GM23338 (cell line): ENCODE data around the gene PTPN6. TPM values are rescaled to one million over a fixed set of nuclear protein-coding genes. Genes with fewer than 3 reads are reported as not detected.

Experiments
- ATAC-seq: fragments of 200-7000 bp; cut with Tn5 transposase; 3 replicates; pipeline ENCODE4 v1.9.1; 2020
- DNase-seq: peaks from one replicate; pipeline ENCODE4 v3.0.0-alpha.2; 2015; ENCODE audit warnings: low spot score
- H2AFZ ChIP-seq: fragments of 200-600 bp; sonication (generic); 2 replicates; pipeline ENCODE4 v1.8.0; 2016; ENCODE audit warnings: antibody characterized with exemption, mild to moderate bottlenecking, moderate library complexity
- H3F3A ChIP-seq: fragments of 200-600 bp; sonication (generic); replicated peaks from 2 replicates; pipeline ENCODE4 v1.8.0; 2017; ENCODE audit warnings: antibody characterized with exemption, mixed run types, low read depth
- H3K27ac ChIP-seq: fragments of 200-600 bp; sonication (generic); 2 replicates; pipeline ENCODE4 v1.6.1; 2016; ENCODE audit warnings: low read depth
- H3K27me3 ChIP-seq: fragments of 200-600 bp; sonication (generic); 2 replicates; pipeline ENCODE4 v1.8.0; 2016; ENCODE audit warnings: mild to moderate bottlenecking, mixed run types, moderate library complexity; ENCODE audit not compliant: insufficient read depth
- H3K36me3 ChIP-seq: fragments of 200-600 bp; sonication (generic); 2 replicates; pipeline ENCODE4 v1.8.0; 2016; ENCODE audit warnings: mild to moderate bottlenecking; ENCODE audit not compliant: insufficient read depth
- H3K4me1 ChIP-seq: fragments of 200-600 bp; sonication (generic); 2 replicates; pipeline ENCODE4 v1.8.0; 2016; ENCODE audit warnings: mild to moderate bottlenecking, moderate library complexity; ENCODE audit not compliant: insufficient read depth
- H3K4me2 ChIP-seq: fragments of 200-600 bp; sonication (generic); 2 replicates; pipeline ENCODE4 v1.7.1; 2017; ENCODE audit warnings: mixed run types
- H3K4me3 ChIP-seq: fragments of 200-600 bp; sonication (generic); 2 replicates; pipeline ENCODE4 v1.6.1; 2016; ENCODE audit warnings: mixed run types
- H3K79me2 ChIP-seq: fragments of 200-600 bp; sonication (generic); replicated peaks from 2 replicates; pipeline ENCODE4 v1.8.0; 2017; ENCODE audit warnings: mild to moderate bottlenecking; ENCODE audit not compliant: insufficient read depth
- H3K9me2 ChIP-seq: fragments of 200-600 bp; sonication (generic); 2 replicates; pipeline ENCODE4 v1.8.0; 2017; ENCODE audit not compliant: insufficient read depth
- H4K20me1 ChIP-seq: fragments of 200-600 bp; sonication (generic); replicated peaks from 2 replicates; pipeline ENCODE4 v1.8.0; 2017; ENCODE audit warnings: mild to moderate bottlenecking; ENCODE audit not compliant: insufficient read depth
- H3K27ac Mint-ChIP-seq: 2 replicates; pipeline ENCODE4 v1.8.0; 2020; ENCODE audit warnings: inconsistent platforms, mild to moderate bottlenecking, moderate library complexity, mixed read lengths
- H3K27me3 Mint-ChIP-seq: 3 replicates; pipeline ENCODE4 v1.8.0; 2022; ENCODE audit warnings: low read depth, mild to moderate bottlenecking, moderate library complexity, mixed read lengths, inconsistent platforms; ENCODE audit not compliant: insufficient read depth, poor library complexity
- H3K36me3 Mint-ChIP-seq: 3 replicates; pipeline ENCODE4 v1.8.0; 2021; ENCODE audit warnings: low read depth, mild to moderate bottlenecking, inconsistent platforms, moderate library complexity, mixed read lengths
- H3K4me1 Mint-ChIP-seq: 3 replicates; pipeline ENCODE4 v1.8.0; 2020; ENCODE audit warnings: mild to moderate bottlenecking, inconsistent platforms, mixed read lengths
- H3K4me3 Mint-ChIP-seq: 3 replicates; pipeline ENCODE4 v1.8.0; 2021; ENCODE audit warnings: moderate library complexity, mild to moderate bottlenecking, inconsistent platforms, mixed read lengths
- H3K9me3 Mint-ChIP-seq: 3 replicates; pipeline ENCODE4 v1.8.0; 2020; ENCODE audit warnings: moderate library complexity, mild to moderate bottlenecking, inconsistent platforms, mixed read lengths
- CREB1 ChIP-seq: fragments of 250-450 bp; sonication (Bioruptor Pico); IDR thresholded peaks from 2 replicates; pipeline ENCODE4 v1.5.0; 2020; ENCODE audit warnings: low read depth, mild to moderate bottlenecking, moderate library complexity
- EZH2 ChIP-seq: fragments of 200-600 bp; sonication (generic); IDR thresholded peaks from one replicate; pipeline ENCODE4 v1.8.0; 2017; ENCODE audit warnings: antibody characterized with exemption, mild to moderate bottlenecking, low read depth; ENCODE audit not compliant: unreplicated experiment
- EZH2phosphoT487 ChIP-seq: fragments of 200-600 bp; sonication (generic); IDR thresholded peaks from one replicate; pipeline ENCODE4 v1.8.1; 2018; ENCODE audit warnings: antibody characterized with exemption; ENCODE audit not compliant: unreplicated experiment
- JUNB ChIP-seq: IDR thresholded peaks from one replicate; pipeline ENCODE4 v1.6.1; 2016; ENCODE audit warnings: antibody characterized with exemption; ENCODE audit not compliant: unreplicated experiment
- NANOG ChIP-seq: IDR thresholded peaks from 2 replicates; pipeline ENCODE4 v1.6.1; 2016; ENCODE audit warnings: antibody characterized with exemption, borderline replicate concordance
- POLR2AphosphoS5 ChIP-seq: IDR thresholded peaks from 2 replicates; pipeline ENCODE4 v1.6.1; 2016; ENCODE audit warnings: antibody characterized with exemption, low read depth
- STAT1 ChIP-seq: IDR thresholded peaks from one replicate; pipeline ENCODE4 v1.6.1; 2016; ENCODE audit warnings: antibody characterized with exemption; ENCODE audit not compliant: unreplicated experiment
- ZNF114 ChIP-seq: fragments of 250-450 bp; sonication (Bioruptor Pico); IDR thresholded peaks from 2 replicates; pipeline ENCODE4 v1.5.0; 2020; ENCODE audit warnings: mild to moderate bottlenecking, moderate library complexity
- ZNF331 ChIP-seq: fragments of 250-450 bp; sonication (Bioruptor Pico); IDR thresholded peaks from 2 replicates; pipeline ENCODE4 v1.5.0; 2020; ENCODE audit warnings: low read depth, mild to moderate bottlenecking, moderate library complexity
- polyA plus RNA-seq: library from polyadenylated mRNA; unstranded; fragments of >200 nt; fragmentation: Nextera tagmentation; extraction: Ambion mirVana; gene quantifications from 2 replicates; pipeline ENCODE4 v1.2.1, GENCODE V29; 2016
- total RNA-seq: library from RNA; depleted of rRNA; stranded (reverse); fragments of >200 nt; shearing (Covaris generic); gene quantifications from 2 replicates; pipeline ENCODE4 v1.2.3, GENCODE V29; 2014
- TF ChIP-seq, protein P1 (sequence below): fragments of 250-450 bp; sonication (Bioruptor Pico); IDR thresholded peaks from 2 replicates; pipeline ENCODE4 v1.5.0; 2020; ENCODE audit warnings: mild to moderate bottlenecking, moderate library complexity
- TF ChIP-seq, protein P2 (sequence below), 2 experiments: fragments of 200-600 bp in 1 of 2; sonication (generic) in 1 of 2; conservative IDR thresholded peaks; 2 replicates each; pipeline versions ENCODE4 v1.5.1 to v1.6.1; 2016 to 2017; ENCODE audit warnings: antibody characterized with exemption in 2 of 2, low read depth in 2 of 2, mild to moderate bottlenecking in 2 of 2, moderate library complexity in 1 of 2
- TF ChIP-seq, protein P3 (sequence below): IDR thresholded peaks from 2 replicates; pipeline ENCODE4 v1.6.1; 2016; ENCODE audit warnings: antibody characterized with exemption
- TF ChIP-seq, protein P4 (sequence below): IDR thresholded peaks from one replicate; pipeline ENCODE4 v1.6.1; 2018; ENCODE audit warnings: antibody characterized with exemption; ENCODE audit not compliant: unreplicated experiment

PTPN6 gene
- total and polyA plus RNA-seq, 2 experiments from 2014 or later, result 25.3 to 35.4 TPM

DNA sequence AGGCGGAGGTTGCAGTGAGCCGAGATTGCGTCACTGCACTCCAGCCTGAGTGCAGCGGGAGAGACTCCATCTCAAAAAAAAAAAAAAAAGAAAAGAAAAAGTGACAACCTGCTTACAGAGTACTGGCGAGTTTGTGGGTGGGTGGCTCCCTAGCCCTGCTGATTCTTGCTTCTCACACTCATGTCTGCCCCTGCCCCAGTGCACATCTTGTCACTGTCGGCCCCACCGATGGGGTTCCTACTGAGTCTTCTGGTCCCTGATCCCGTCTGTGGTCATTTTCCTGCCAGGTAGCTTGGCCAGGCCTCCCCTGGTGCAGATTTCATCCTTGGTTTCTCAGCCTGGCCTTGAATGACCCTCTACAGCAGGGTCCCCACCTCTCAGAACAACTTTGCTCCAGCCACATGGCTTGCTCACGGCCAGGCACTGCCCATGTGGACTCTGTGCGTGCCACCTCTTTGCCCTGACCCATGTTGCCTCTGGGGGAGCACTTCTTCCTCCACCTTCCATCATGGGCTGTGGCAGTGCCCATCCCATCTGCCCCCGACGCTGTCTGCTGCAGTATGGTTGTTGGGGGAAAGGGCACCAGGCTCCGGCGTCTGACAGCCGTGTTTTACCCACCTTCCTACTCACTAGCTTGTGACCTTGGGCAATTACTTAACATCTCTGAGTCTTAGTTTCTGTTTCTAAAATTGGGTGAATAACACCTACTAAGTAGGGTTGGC lies 2.1 kb upstream of the PTPN6 start:
- Mint-ChIP-seq H3K9me3 (peaks cover 2% of the 10 kb centered on the region; the same call in 2 of the 3 replicates), H3K36me3 (no peaks in the 10 kb centered on the region), H3K27me3 (peaks cover 40% of the 10 kb centered on the region), H3K4me1 (peaks cover 49% of the 10 kb centered on the region), H3K4me3 (peak overlapping the region; percentile 17; the same call in 1 of the 3 replicates), H3K27ac (no peak overlapping the region)
- Histone ChIP-seq H3K4me3 (no peak overlapping the region), H3K27me3 (no peaks in the 10 kb centered on the region), H3K79me2 (0 out of 2 replicates have a peak, but pooled peaks cover 5% of the 10 kb centered on the region), H3K4me1 (peaks cover 30% of the 10 kb centered on the region), H4K20me1 (no peaks in the 10 kb centered on the region), H3K4me2 (no peak overlapping the region), H3K36me3 (no peaks in the 10 kb centered on the region), H2AFZ (no peak overlapping the region), H3K9me2 (no peaks in the 10 kb centered on the region), H3K27ac (no peak overlapping the region), H3F3A (peaks cover 20% of the 10 kb centered on the region)
- no peak for TF ChIP-seq NANOG
- TF ChIP-seq, protein P1, sequence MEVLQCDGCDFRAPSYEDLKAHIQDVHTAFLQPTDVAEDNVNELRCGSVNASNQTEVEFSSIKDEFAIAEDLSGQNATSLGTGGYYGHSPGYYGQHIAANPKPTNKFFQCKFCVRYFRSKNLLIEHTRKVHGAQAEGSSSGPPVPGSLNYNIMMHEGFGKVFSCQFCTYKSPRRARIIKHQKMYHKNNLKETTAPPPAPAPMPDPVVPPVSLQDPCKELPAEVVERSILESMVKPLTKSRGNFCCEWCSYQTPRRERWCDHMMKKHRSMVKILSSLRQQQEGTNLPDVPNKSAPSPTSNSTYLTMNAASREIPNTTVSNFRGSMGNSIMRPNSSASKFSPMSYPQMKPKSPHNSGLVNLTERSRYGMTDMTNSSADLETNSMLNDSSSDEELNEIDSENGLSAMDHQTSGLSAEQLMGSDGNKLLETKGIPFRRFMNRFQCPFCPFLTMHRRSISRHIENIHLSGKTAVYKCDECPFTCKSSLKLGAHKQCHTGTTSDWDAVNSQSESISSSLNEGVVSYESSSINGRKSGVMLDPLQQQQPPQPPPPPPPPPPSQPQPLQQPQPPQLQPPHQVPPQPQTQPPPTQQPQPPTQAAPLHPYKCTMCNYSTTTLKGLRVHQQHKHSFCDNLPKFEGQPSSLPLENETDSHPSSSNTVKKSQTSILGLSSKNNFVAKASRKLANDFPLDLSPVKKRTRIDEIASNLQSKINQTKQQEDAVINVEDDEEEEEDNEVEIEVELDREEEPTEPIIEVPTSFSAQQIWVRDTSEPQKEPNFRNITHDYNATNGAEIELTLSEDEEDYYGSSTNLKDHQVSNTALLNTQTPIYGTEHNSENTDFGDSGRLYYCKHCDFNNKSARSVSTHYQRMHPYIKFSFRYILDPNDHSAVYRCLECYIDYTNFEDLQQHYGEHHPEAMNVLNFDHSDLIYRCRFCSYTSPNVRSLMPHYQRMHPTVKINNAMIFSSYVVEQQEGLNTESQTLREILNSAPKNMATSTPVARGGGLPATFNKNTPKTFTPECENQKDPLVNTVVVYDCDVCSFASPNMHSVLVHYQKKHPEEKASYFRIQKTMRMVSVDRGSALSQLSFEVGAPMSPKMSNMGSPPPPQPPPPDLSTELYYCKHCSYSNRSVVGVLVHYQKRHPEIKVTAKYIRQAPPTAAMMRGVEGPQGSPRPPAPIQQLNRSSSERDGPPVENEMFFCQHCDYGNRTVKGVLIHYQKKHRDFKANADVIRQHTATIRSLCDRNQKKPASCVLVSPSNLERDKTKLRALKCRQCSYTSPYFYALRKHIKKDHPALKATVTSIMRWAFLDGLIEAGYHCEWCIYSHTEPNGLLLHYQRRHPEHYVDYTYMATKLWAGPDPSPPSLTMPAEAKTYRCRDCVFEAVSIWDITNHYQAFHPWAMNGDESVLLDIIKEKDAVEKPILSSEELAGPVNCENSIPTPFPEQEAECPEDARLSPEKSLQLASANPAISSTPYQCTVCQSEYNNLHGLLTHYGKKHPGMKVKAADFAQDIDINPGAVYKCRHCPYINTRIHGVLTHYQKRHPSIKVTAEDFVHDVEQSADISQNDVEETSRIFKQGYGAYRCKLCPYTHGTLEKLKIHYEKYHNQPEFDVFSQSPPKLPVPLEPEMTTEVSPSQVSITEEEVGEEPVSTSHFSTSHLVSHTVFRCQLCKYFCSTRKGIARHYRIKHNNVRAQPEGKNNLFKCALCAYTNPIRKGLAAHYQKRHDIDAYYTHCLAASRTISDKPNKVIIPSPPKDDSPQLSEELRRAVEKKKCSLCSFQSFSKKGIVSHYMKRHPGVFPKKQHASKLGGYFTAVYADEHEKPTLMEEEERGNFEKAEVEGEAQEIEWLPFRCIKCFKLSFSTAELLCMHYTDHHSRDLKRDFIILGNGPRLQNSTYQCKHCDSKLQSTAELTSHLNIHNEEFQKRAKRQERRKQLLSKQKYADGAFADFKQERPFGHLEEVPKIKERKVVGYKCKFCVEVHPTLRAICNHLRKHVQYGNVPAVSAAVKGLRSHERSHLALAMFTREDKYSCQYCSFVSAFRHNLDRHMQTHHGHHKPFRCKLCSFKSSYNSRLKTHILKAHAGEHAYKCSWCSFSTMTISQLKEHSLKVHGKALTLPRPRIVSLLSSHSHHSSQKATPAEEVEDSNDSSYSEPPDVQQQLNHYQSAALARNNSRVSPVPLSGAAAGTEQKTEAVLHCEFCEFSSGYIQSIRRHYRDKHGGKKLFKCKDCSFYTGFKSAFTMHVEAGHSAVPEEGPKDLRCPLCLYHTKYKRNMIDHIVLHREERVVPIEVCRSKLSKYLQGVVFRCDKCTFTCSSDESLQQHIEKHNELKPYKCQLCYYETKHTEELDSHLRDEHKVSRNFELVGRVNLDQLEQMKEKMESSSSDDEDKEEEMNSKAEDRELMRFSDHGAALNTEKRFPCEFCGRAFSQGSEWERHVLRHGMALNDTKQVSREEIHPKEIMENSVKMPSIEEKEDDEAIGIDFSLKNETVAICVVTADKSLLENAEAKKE (CRISPR knock-in tag), result no peak
- TF ChIP-seq CREB1 (CRISPR knock-in tag), result no peak
- no peak for TF ChIP-seq POLR2AphosphoS5
- TF ChIP-seq ZNF331 (CRISPR knock-in tag), result no peak
- no peak for TF ChIP-seq JUNB
- TF ChIP-seq, protein P2, sequence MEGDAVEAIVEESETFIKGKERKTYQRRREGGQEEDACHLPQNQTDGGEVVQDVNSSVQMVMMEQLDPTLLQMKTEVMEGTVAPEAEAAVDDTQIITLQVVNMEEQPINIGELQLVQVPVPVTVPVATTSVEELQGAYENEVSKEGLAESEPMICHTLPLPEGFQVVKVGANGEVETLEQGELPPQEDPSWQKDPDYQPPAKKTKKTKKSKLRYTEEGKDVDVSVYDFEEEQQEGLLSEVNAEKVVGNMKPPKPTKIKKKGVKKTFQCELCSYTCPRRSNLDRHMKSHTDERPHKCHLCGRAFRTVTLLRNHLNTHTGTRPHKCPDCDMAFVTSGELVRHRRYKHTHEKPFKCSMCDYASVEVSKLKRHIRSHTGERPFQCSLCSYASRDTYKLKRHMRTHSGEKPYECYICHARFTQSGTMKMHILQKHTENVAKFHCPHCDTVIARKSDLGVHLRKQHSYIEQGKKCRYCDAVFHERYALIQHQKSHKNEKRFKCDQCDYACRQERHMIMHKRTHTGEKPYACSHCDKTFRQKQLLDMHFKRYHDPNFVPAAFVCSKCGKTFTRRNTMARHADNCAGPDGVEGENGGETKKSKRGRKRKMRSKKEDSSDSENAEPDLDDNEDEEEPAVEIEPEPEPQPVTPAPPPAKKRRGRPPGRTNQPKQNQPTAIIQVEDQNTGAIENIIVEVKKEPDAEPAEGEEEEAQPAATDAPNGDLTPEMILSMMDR (conservative IDR thresholded peaks at IDR 0.05; ENCODE audit: low read depth in 2 of 2), result no peak; a peak in 2 of 4 replicates
- no peak for TF ChIP-seq EZH2
- TF ChIP-seq, protein P3, sequence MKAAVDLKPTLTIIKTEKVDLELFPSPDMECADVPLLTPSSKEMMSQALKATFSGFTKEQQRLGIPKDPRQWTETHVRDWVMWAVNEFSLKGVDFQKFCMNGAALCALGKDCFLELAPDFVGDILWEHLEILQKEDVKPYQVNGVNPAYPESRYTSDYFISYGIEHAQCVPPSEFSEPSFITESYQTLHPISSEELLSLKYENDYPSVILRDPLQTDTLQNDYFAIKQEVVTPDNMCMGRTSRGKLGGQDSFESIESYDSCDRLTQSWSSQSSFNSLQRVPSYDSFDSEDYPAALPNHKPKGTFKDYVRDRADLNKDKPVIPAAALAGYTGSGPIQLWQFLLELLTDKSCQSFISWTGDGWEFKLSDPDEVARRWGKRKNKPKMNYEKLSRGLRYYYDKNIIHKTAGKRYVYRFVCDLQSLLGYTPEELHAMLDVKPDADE, result no peak
- TF ChIP-seq STAT1, result no peak
- TF ChIP-seq, protein P4, sequence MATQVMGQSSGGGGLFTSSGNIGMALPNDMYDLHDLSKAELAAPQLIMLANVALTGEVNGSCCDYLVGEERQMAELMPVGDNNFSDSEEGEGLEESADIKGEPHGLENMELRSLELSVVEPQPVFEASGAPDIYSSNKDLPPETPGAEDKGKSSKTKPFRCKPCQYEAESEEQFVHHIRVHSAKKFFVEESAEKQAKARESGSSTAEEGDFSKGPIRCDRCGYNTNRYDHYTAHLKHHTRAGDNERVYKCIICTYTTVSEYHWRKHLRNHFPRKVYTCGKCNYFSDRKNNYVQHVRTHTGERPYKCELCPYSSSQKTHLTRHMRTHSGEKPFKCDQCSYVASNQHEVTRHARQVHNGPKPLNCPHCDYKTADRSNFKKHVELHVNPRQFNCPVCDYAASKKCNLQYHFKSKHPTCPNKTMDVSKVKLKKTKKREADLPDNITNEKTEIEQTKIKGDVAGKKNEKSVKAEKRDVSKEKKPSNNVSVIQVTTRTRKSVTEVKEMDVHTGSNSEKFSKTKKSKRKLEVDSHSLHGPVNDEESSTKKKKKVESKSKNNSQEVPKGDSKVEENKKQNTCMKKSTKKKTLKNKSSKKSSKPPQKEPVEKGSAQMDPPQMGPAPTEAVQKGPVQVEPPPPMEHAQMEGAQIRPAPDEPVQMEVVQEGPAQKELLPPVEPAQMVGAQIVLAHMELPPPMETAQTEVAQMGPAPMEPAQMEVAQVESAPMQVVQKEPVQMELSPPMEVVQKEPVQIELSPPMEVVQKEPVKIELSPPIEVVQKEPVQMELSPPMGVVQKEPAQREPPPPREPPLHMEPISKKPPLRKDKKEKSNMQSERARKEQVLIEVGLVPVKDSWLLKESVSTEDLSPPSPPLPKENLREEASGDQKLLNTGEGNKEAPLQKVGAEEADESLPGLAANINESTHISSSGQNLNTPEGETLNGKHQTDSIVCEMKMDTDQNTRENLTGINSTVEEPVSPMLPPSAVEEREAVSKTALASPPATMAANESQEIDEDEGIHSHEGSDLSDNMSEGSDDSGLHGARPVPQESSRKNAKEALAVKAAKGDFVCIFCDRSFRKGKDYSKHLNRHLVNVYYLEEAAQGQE, result no peak
- TF ChIP-seq ZNF114 (CRISPR knock-in tag), result no peak
- TF ChIP-seq EZH2phosphoT487, result no peak
- no peak for DNase-seq
- no peak for ATAC-seq
